Regular cardiac myocyte (primary cell): ENCODE results near the gene SPACA5B. TPM values are rescaled to one million over a fixed set of nuclear protein-coding genes. Genes with fewer than 3 reads are reported as not detected.

ENCODE experiments used
- total RNA-seq: library from RNA; depleted of rRNA; stranded (reverse); fragments of >200 nt; gene quantifications from 2 replicates; pipeline ENCODE4 v1.2.3, GENCODE V29; 2014

SPACA5B gene
- total RNA-seq, result not detected in 2 replicates

GRCh38 chrX:48130326-48130725, at the start of gene SPACA5B:
Gene SPACA5B, plus strand, starts transcription at chrX:48130626. Its CDS starts 62 bp downstream, at chrX:48130688.

Other genes with a start within 250 kb of the SPACA5B start
- 2.1 and 3.7 TPM in 2 replicates for gene ZNF182, start 126.6 kb upstream of the SPACA5B start, total RNA-seq
- not detected in 2 replicates for gene SPACA5, start 123.6 kb upstream of the SPACA5B start, total RNA-seq
- gene ZNF630, start 59.0 kb upstream of the SPACA5B start, total RNA-seq, result 1.2 and 3.4 TPM in 2 replicates
- not detected in 2 replicates for gene SSX5, start 66.2 kb downstream of the SPACA5B start, total RNA-seq
- not detected in 2 replicates for gene SSX1, start 124.8 kb downstream of the SPACA5B start, total RNA-seq
- gene SSX3, start 226.1 kb downstream of the SPACA5B start, total RNA-seq, result not detected in 2 replicates